Activated naive CD8-positive, alpha-beta T cell treated with anti-CD3 and anti-CD28 coated beads for 36 hours (primary cell): Measurements from ENCODE around the gene RARB. TPM values are rescaled to one million over a fixed set of nuclear protein-coding genes. Genes with fewer than 3 reads are reported as not detected.

Experiments used
- DNase-seq: peaks from one replicate; pipeline ENCODE4 v3.0.0; 2021
- H3K27ac Mint-ChIP-seq: one replicate; pipeline ENCODE4 v1.8.0; 2022; ENCODE audit warnings: mild to moderate bottlenecking, moderate library complexity, mixed read lengths
- H3K27me3 Mint-ChIP-seq: one replicate; pipeline ENCODE4 v1.8.0; 2022; ENCODE audit warnings: mild to moderate bottlenecking, mixed read lengths
- H3K36me3 Mint-ChIP-seq: one replicate; pipeline ENCODE4 v1.8.0; 2021; ENCODE audit warnings: mild to moderate bottlenecking, mixed read lengths
- H3K4me1 Mint-ChIP-seq: one replicate; pipeline ENCODE4 v1.8.0; 2021; ENCODE audit warnings: mixed read lengths
- H3K4me3 Mint-ChIP-seq: one replicate; pipeline ENCODE4 v1.8.0; 2022; ENCODE audit warnings: mild to moderate bottlenecking, moderate library complexity, mixed read lengths
- H3K9me3 Mint-ChIP-seq: one replicate; pipeline ENCODE4 v1.8.0; 2022; ENCODE audit warnings: mixed read lengths
- total RNA-seq, 2 experiments: library from RNA; stranded (reverse); gene quantifications; one replicate each; pipeline ENCODE4 v1.2.3, GENCODE V29; 2021

Gene RARB
- total RNA-seq, 2 experiments from 2014 or later = not detected

DNA sequence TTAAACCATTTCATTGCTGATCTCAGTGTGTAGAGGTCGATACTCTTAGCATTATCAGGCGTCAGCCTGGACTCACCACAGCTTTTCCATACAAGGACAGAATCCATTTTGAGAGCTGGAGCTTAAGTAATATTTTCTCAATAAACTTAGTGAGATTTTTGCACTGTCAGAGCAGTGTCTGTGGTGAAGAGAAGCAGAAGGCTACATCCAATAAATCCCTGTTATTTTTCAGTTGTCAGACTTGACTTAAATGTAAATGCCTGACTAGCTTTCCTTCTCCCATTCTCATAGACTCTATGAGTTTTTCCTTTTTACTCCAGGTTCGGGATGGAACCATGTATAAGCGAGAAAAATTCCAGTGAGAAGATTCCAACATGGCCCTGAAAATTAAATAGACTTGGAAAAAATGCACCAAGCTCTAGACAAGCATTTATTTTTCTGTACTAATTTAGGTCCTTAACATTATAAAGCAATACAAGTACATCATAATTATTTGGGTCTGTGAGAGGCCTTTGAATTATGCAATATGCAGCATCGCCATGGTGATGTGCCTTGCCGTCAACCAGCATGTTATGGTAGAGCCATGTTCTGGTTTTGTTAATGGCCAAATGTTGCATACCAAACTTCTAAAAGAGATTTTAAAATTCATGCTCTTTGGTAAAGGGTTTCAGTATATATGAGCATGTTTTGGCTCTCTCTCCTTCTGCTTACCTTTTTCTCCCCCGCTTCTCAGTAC lies 62.0 kb downstream of the RARB start:
- H3K4me3 Mint-ChIP-seq = no peak overlapping the region
- peaks cover 4% of the 10 kb centered on the region for H3K27me3 Mint-ChIP-seq
- no peak overlapping the region for H3K27ac Mint-ChIP-seq

DNA sequence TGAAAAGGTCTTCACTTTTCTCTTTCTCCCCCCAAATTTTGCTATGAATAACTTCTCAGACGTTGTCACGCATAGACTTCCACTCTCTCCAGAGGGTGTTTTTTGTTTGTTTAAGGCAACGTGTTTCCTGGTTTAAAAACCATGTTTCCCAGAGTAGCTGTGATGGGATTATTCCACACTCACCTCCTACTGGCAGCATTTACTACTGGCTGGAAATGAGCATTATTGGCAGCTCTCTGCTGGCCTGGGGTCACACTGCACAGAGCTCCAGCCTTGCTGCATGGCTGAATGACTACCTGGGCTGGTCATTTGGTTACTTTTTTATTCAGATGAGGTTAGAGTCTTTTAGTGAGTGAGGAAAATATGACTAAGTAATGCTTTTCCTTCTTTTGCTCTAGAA lies 65.2 kb downstream of the RARB start:
- H3K9me3 Mint-ChIP-seq = peaks cover 31% of the 10 kb centered on the region
- H3K4me1 Mint-ChIP-seq = no peaks in the 10 kb centered on the region
- H3K36me3 Mint-ChIP-seq = no peaks in the 10 kb centered on the region
- no peaks in the 10 kb centered on the region for H3K27me3 Mint-ChIP-seq
- no peak overlapping the region for H3K27ac Mint-ChIP-seq
- DNase-seq = no peak
- H3K4me3 Mint-ChIP-seq = no peak overlapping the region

More for the DNA sequence above, 62.0 kb downstream of the RARB start:
- DNase-seq = no peak
- H3K36me3 Mint-ChIP-seq = no peaks in the 10 kb centered on the region
- H3K9me3 Mint-ChIP-seq = peaks cover 21% of the 10 kb centered on the region
- no peaks in the 10 kb centered on the region for H3K4me1 Mint-ChIP-seq

DNA sequence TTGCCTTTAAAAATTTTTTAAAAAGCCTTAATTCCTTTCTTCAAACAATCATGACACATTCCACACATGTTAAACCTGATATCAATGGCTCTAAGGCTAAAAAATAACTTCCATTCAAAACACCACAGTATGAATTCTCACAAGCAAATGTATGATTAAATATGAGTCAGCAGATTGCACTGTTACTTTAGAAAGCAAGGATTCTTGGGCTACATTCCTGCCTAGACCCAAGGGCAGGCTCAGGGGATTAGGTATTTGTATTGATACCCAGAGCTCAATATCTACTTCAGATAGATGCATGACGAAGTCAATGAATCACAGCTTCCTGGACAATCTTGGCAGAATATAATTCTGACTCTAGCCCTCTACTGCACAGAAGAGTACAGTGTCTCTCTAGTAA lies 65.7 kb downstream of the RARB start:
- H3K27ac Mint-ChIP-seq = no peak overlapping the region
- peaks cover 31% of the 10 kb centered on the region for H3K9me3 Mint-ChIP-seq
- no peaks in the 10 kb centered on the region for H3K27me3 Mint-ChIP-seq
- H3K4me3 Mint-ChIP-seq = no peak overlapping the region
- no peak for DNase-seq
- H3K4me1 Mint-ChIP-seq = no peaks in the 10 kb centered on the region
- no peaks in the 10 kb centered on the region for H3K36me3 Mint-ChIP-seq

DNA sequence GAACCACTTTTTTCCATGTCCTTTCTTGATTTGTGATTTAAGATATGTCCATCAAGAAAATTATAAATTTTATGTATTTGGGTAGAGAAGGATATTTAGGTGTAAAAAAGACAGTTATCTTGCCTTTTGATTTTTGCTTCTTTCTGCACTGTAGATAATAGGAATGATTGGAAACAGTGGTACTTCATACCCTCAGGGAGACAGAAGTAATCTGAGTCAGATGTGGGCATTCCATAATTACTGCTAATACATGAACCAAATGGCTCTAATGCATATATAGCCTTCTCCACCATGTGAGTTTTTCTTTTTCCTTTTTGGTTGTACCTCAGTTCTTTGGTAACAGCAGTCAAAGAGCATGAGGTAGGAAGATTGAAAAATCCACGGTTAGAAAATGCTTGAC lies 67.2 kb downstream of the RARB start:
- H3K27me3 Mint-ChIP-seq = no peaks in the 10 kb centered on the region
- H3K4me1 Mint-ChIP-seq = no peaks in the 10 kb centered on the region
- DNase-seq = no peak
- peaks cover 1% of the 10 kb centered on the region for H3K36me3 Mint-ChIP-seq
- H3K9me3 Mint-ChIP-seq = peaks cover 31% of the 10 kb centered on the region
- H3K4me3 Mint-ChIP-seq = no peak overlapping the region
- no peak overlapping the region for H3K27ac Mint-ChIP-seq

DNA sequence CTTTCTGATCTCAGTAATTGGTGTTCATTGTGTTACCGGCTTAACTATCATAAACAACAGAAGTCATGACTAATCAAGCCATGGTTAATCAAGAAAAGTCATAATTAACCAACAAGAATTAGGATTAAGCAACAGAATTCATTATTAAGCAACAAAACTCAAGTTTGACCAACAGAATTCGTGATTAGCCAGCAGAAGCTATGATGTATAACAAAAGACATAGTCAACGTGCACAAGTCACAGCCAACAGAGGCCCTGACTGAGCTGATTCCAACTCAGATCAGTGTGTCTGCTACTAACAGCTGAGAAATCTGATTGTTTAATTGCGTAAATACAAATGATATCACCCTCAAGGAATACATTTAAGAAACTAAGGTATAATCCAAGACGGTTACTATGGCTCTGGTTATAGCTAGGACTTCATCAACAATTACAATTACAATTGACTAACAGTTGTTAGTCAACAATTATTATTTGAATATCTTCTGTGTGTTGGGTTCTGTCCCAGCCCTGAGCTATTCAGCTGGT lies 67.7 kb downstream of the RARB start:
- no peak for DNase-seq
- no peak overlapping the region for H3K27ac Mint-ChIP-seq
- H3K4me3 Mint-ChIP-seq = no peak overlapping the region
- peaks cover 31% of the 10 kb centered on the region for H3K9me3 Mint-ChIP-seq
- no peaks in the 10 kb centered on the region for H3K4me1 Mint-ChIP-seq
- H3K36me3 Mint-ChIP-seq = peaks cover 1% of the 10 kb centered on the region
- H3K27me3 Mint-ChIP-seq = no peaks in the 10 kb centered on the region

DNA sequence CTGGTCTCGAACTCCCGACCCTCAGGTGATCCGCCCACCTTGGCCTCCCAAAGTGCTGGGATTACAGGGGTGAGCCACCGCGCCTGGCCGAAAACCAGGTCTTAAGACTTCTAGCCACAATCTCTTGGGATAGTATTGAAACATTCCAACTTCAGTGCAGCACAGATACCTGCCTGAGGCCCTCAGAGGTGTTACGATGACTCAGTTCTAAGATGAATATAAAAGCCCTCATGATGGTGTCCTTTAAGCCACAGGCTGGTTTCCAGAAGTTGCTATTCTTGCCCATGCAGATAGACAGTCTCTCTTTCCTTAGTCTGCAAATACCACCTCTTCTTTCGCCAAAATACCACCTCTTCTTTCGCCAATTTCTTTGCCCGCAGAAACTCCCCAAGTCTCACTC lies 69.0 kb downstream of the RARB start:
- H3K27me3 Mint-ChIP-seq = no peaks in the 10 kb centered on the region
- H3K4me1 Mint-ChIP-seq = no peaks in the 10 kb centered on the region
- H3K36me3 Mint-ChIP-seq = peaks cover 1% of the 10 kb centered on the region
- H3K4me3 Mint-ChIP-seq = no peak overlapping the region
- no peak for DNase-seq
- H3K9me3 Mint-ChIP-seq = peaks cover 30% of the 10 kb centered on the region
- H3K27ac Mint-ChIP-seq = no peak overlapping the region

DNA sequence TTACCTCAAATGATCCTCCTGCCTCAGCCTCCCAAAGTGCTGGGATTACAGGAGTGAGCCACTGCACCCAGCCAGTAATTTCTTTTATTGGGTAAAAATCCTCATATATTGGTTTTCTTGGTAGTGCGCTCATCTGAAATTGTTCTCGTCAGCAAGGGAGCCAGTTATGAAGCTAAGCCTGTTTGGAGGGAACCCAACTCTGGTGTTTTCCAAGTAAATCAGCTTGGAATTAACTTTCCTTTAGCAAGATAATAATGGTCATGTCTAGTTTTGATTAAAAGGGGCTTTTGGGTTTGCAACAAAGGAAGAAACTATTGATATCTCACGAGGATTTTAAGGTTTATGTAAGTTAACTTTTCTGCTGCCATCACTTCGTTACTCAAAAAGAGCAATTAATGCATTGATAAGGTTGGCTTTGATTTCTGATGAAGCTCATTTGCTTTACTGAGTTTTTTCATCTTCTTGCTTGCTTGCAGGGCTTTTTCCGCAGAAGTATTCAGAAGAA lies 72.7 kb downstream of the RARB start:
- H3K4me1 Mint-ChIP-seq = no peaks in the 10 kb centered on the region
- peaks cover 9% of the 10 kb centered on the region for H3K27me3 Mint-ChIP-seq
- peaks cover 6% of the 10 kb centered on the region for H3K9me3 Mint-ChIP-seq
- no peak overlapping the region for H3K27ac Mint-ChIP-seq
- peaks cover 1% of the 10 kb centered on the region for H3K36me3 Mint-ChIP-seq
- H3K4me3 Mint-ChIP-seq = no peak overlapping the region
- no peak for DNase-seq

DNA sequence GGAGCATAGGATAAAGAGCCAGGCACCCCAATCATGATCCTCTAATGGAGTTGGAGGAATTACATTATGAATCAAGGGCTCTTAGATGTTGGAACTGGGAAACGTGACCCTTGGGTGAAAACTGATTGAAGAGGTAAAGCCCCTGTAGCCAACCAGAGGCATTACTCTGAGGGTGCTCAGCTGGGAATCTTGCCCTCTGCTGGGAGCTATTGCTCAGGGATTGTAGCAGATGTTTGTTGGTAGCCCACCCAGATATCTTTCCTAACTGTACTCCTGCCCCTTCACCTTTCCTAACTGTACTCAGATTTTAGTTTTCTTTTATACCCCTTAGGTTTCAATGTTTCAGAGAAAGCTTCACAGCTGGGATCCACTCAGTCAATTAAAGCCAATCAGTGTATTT lies 74.2 kb downstream of the RARB start:
- Mint-ChIP-seq H3K9me3 (peaks cover 3% of the 10 kb centered on the region), H3K27ac (no peak overlapping the region), H3K36me3 (peaks cover 1% of the 10 kb centered on the region), H3K4me1 (no peaks in the 10 kb centered on the region), H3K27me3 (peaks cover 9% of the 10 kb centered on the region), H3K4me3 (no peak overlapping the region)
- no peak for DNase-seq

DNA sequence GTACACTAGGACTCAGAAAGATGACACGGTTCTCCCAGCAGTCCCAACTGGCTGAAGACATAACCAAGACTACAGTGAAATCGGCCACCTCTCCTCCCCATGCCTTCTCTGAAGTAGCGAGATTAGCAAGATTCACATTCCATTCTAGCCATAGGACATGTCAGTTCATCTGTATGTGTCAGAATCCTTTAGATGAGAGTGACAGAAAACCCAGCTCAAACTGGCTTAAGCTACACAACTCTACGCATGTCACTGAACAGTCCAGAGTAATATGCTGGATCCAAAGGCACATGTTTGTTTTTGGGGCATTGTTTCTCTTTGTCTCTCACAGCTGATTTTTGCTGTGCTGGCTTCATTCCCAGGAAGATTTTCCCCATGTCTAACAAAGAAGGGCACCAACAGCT lies 75.8 kb downstream of the RARB start:
- H3K9me3 Mint-ChIP-seq = no peaks in the 10 kb centered on the region

DNA sequence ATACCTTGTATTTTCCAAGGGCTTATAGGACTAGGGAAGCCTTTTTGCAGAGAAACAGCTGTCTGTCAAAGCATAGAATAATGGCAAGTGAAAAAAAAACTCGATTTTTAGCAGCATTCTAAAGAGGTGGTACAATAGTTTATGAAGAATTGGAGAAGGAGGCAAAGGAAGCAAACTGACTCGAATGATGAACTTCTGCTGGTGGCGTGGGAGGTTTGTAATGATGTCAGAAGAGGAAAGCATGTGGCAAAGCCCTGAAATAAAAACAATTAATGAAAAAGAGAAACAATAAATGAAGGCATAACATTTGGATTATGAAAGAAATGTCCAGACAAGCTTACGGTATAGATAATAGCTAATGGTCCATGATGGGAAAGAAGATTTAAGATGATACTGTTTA lies 77.5 kb downstream of the RARB start:
- Mint-ChIP-seq H3K27me3 (peaks cover 9% of the 10 kb centered on the region), H3K4me3 (no peak overlapping the region), H3K36me3 (no peaks in the 10 kb centered on the region), H3K9me3 (no peaks in the 10 kb centered on the region), H3K27ac (no peak overlapping the region), H3K4me1 (no peaks in the 10 kb centered on the region)
- DNase-seq = no peak

More for the DNA sequence above, 75.8 kb downstream of the RARB start:
- no peak for DNase-seq
- H3K4me1 Mint-ChIP-seq = no peaks in the 10 kb centered on the region
- H3K27me3 Mint-ChIP-seq = peaks cover 9% of the 10 kb centered on the region
- no peak overlapping the region for H3K4me3 Mint-ChIP-seq
- peaks cover 1% of the 10 kb centered on the region for H3K36me3 Mint-ChIP-seq
- no peak overlapping the region for H3K27ac Mint-ChIP-seq

DNA sequence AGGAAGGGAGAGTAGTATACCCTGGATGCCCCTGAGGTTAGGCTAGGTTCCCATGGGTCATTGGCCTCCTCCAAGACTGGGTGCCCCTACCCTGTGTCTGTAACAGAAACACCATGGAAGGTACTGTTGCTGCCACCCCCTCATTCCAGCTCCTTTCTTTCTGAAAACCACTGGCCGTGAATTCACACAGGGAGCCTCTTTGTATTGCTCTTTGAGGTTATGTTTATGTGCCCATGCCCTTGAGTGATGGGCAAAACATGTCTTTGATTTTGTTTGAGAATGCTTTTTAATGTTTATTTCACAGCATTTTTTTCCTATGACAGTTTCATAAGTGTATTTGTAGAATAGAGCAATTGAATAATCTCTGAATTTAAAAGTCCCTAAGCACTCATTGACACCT lies 79.7 kb downstream of the RARB start:
- Mint-ChIP-seq H3K4me3 (no peak overlapping the region), H3K36me3 (no peaks in the 10 kb centered on the region), H3K27ac (no peak overlapping the region), H3K4me1 (no peaks in the 10 kb centered on the region), H3K27me3 (peaks cover 4% of the 10 kb centered on the region), H3K9me3 (no peaks in the 10 kb centered on the region)
- DNase-seq = no peak

DNA sequence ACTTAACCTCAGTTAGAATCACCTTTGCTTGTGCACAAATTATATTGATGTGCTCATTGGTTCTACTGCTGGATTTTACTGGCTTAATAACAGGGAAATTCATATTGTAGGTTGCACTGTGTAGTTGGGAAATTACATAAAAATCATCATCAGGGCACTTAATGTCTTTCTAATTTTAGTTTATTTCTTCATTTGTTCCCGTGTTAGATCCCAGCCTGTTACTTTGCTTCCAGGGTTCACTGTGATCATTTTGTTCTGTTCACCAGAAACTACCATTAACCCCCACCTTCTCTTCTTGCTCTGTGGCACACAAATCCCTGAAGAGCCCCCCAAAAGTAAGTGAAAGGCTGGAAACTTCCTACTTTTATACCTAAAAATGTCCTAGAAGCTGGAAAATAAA lies 80.4 kb downstream of the RARB start:
- Mint-ChIP-seq H3K36me3 (no peaks in the 10 kb centered on the region), H3K27me3 (peaks cover 7% of the 10 kb centered on the region), H3K9me3 (no peaks in the 10 kb centered on the region), H3K27ac (no peak overlapping the region), H3K4me3 (no peak overlapping the region), H3K4me1 (no peaks in the 10 kb centered on the region)
- no peak for DNase-seq

DNA sequence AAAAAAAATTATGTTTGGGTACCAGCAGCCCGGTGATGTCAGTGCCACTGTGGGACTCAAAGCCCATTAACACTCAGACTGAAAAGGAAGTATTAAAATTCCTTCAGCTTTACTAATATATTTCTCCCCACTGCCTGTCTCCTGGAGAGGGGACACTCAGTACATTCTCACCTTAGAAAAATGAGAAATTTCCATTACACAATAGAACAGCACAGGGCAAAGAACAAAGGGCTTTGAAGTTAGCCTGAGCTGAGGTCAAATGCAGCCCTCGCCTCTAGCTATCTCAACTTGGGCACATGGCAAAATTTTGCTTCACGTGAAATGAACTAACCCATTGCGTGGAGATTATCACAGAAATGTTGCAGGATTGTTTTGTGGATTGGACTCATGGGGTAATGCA lies 80.8 kb downstream of the RARB start:
- Mint-ChIP-seq H3K27ac (no peak overlapping the region), H3K36me3 (no peaks in the 10 kb centered on the region), H3K9me3 (no peaks in the 10 kb centered on the region), H3K4me1 (no peaks in the 10 kb centered on the region), H3K4me3 (no peak overlapping the region), H3K27me3 (peaks cover 7% of the 10 kb centered on the region)
- DNase-seq = no peak

DNA sequence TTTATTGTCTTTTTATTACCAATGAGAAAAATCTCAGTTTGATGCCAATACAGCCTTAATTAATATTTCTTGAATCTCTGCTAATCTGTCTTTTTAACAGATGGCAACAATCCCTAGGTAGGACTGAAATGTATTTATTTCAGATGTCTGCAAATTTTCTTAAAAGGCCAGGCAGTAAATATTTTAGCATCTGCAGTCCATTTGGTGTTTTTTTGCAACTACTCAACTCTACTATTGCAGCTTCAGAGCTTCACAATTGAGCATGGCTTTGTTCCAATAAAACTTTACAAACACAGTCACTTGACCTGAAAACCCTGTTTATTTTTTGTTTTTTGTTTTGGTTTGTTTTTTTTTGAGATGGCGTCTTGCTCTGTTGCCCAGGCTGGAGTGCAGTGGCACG lies 82.7 kb downstream of the RARB start:
- Mint-ChIP-seq H3K27ac (no peak overlapping the region), H3K27me3 (peaks cover 3% of the 10 kb centered on the region), H3K4me3 (no peak overlapping the region), H3K9me3 (no peaks in the 10 kb centered on the region), H3K36me3 (no peaks in the 10 kb centered on the region), H3K4me1 (no peaks in the 10 kb centered on the region)
- no peak for DNase-seq

DNA sequence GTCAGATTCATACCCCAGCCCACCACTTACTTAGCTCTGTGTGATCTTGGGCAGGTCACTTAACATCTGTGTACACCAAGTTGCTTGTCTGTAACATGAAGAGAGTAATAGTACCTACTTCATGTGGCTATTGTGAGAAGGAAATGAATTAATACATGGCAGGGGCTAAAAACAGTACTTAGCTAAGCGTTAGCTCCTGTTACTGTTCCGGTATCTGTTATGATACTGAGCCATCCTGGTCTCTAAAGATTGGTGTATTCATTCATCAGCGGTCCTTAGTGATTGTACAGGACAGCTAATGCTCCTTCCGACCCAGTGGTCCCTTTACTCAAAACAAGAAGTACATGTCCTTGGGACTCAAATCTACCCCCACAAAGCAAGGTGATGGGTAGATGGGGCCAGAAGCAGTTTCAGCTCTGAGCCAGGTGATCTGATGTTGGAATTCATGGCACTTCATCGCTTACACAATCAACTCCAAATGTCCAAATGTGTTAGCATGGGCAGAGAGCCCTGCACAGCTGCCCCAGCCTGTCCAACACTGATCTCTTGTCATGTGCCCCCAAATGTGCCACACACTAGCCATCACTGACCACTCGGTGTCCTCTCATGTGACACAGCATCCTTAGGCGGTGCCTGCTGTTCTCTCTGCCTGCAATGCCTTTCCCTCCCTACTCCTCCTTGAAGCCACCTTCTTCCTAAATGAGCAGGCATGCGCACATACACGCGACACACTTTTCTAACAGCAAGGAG lies 84.1 kb downstream of the RARB start:
- Mint-ChIP-seq H3K9me3 (no peaks in the 10 kb centered on the region), H3K4me3 (no peak overlapping the region), H3K4me1 (no peaks in the 10 kb centered on the region), H3K27ac (no peak overlapping the region), H3K36me3 (no peaks in the 10 kb centered on the region), H3K27me3 (peaks cover 3% of the 10 kb centered on the region)
- no peak for DNase-seq
